HEK293 (cell line): ENCODE results near the gene PPM1J.

Source experiments
- CTCF ChIA-PET: fragments of 350-600 bp; formaldehyde crosslinking; extraction: SDS; loops from one replicate; lab custom pipeline; 2021; ENCODE audit warnings: antibody characterized with exemption; lab: Yijun Ruan, JAX
- POLR2A ChIA-PET: fragments of 300-600 bp; formaldehyde crosslinking; extraction: SDS; loops from one replicate; lab custom pipeline; 2020; ENCODE audit warnings: antibody characterized with exemption, inconsistent platforms; lab: Yijun Ruan, JAX
- H3K27ac ChIP-seq: fragments of 200-500 bp; sonication (Bioruptor generic); 2 replicates; pipeline ENCODE4 v1.5.1; 2014; ENCODE audit warnings: low read depth, low read length, control low read depth, inconsistent platforms; ENCODE audit errors: extremely low read depth
- H3K36me3 ChIP-seq, 2 experiments: fragments of 200-500 bp in 1 of 2; sonication (Bioruptor generic) in 1 of 2; 1 replicate in 1 of 2; 2 replicates in 1 of 2; pipeline ENCODE4 v1.5.1; 2014 to 2017; ENCODE audit warnings: inconsistent platforms in 2 of 2, low read length in 2 of 2; ENCODE audit not compliant: control insufficient read depth in 2 of 2, insufficient read depth in 1 of 2
- H3K4me1 ChIP-seq: fragments of 200-500 bp; sonication (Bioruptor generic); 2 replicates; pipeline ENCODE4 v1.5.1; 2014; ENCODE audit warnings: mild to moderate bottlenecking, low read length, inconsistent platforms; ENCODE audit not compliant: control insufficient read depth, insufficient read depth
- H3K4me3 ChIP-seq: 2 replicates; pipeline ENCODE4 v1.5.1; 2011; ENCODE audit warnings: low read depth, mild to moderate bottlenecking, control low read depth, low read length, moderate library complexity
- H3K9me3 ChIP-seq: fragments of 200-500 bp; sonication (Bioruptor generic); 2 replicates; pipeline ENCODE4 v1.5.1; 2014; ENCODE audit warnings: low read depth, low read length, inconsistent platforms; ENCODE audit not compliant: control insufficient read depth, insufficient read depth
- CTCF ChIP-seq: fragments of 450-650 bp; formaldehyde crosslinking; IDR thresholded peaks from 2 replicates; pipeline ENCODE4 v1.5.1; 2016; ENCODE audit warnings: missing biosample characterization, missing genetic modification characterization
- EGR2 ChIP-seq: fragments of 450-650 bp; formaldehyde crosslinking; IDR thresholded peaks from 2 replicates; pipeline ENCODE4 v1.5.1; 2016; ENCODE audit warnings: low read depth, missing biosample characterization, missing genetic modification characterization
- ELK4 ChIP-seq: IDR thresholded peaks from 2 replicates; pipeline ENCODE4 v1.6.1; 2011; ENCODE audit warnings: mild to moderate bottlenecking, low read depth, low read length, borderline replicate concordance
- HOXD13 ChIP-seq: sonication (generic); formaldehyde crosslinking; IDR thresholded peaks from 2 replicates; pipeline ENCODE4 v1.8.0; 2022; ENCODE audit warnings: missing genetic modification reagents, borderline replicate concordance
- INSM2 ChIP-seq: fragments of 450-650 bp; formaldehyde crosslinking; IDR thresholded peaks from 2 replicates; pipeline ENCODE4 v1.5.1; 2016; ENCODE audit warnings: missing biosample characterization, missing genetic modification characterization
- REST ChIP-seq: fragments of 450-650 bp; formaldehyde crosslinking; IDR thresholded peaks from 2 replicates; pipeline ENCODE4 v1.5.1; 2016; ENCODE audit warnings: missing biosample characterization, missing genetic modification characterization
- WT1 ChIP-seq: fragments of 450-650 bp; formaldehyde crosslinking; IDR thresholded peaks from 2 replicates; pipeline ENCODE4 v1.5.1; 2016; ENCODE audit warnings: missing biosample characterization, missing genetic modification characterization
- ZBTB6 ChIP-seq: fragments of 450-650 bp; formaldehyde crosslinking; IDR thresholded peaks from 2 replicates; pipeline ENCODE4 v1.5.1; 2017; ENCODE audit warnings: missing biosample characterization, missing genetic modification characterization
- ZNF223 ChIP-seq: fragments of 450-650 bp; formaldehyde crosslinking; IDR thresholded peaks from 2 replicates; pipeline ENCODE4 v1.5.1; 2016; ENCODE audit warnings: missing biosample characterization, missing genetic modification characterization
- ZNF394 ChIP-seq: fragments of 450-650 bp; formaldehyde crosslinking; IDR thresholded peaks from 2 replicates; pipeline ENCODE4 v1.5.1; 2016; ENCODE audit warnings: missing biosample characterization, missing genetic modification characterization, mild to moderate bottlenecking, moderate library complexity, borderline replicate concordance
- ZNF629 ChIP-seq: fragments of 450-650 bp; formaldehyde crosslinking; IDR thresholded peaks from 2 replicates; pipeline ENCODE4 v1.5.1; 2017; ENCODE audit warnings: missing biosample characterization, missing genetic modification characterization
- ZNF660 ChIP-seq: fragments of 450-650 bp; IDR thresholded peaks from 2 replicates; pipeline ENCODE4 v1.5.1; 2018; ENCODE audit warnings: missing biosample characterization, mild to moderate bottlenecking, missing genetic modification characterization
- ZNF747 ChIP-seq: fragments of 450-650 bp; formaldehyde crosslinking; IDR thresholded peaks from 2 replicates; pipeline ENCODE4 v1.5.1; 2016; ENCODE audit warnings: missing biosample characterization, missing genetic modification characterization
- ZSCAN18 ChIP-seq: fragments of 450-650 bp; formaldehyde crosslinking; IDR thresholded peaks from 2 replicates; pipeline ENCODE4 v1.5.1; 2016; ENCODE audit warnings: missing biosample characterization, missing genetic modification characterization

The PPM1J gene

GRCh38 chr1:112689196-112689841, 25.8 kb downstream of the PPM1J start (continued):
- no peak for TF ChIP-seq INSM2 (tag by site-specific recombination)
- TF ChIP-seq ZBTB6 = no peak
- no peak for TF ChIP-seq ZNF747 (tag by site-specific recombination)

- POLR2A ChIA-PET = interaction anchor here (0.9 to 1.1 kb wide), 2 partner anchors 13 to 14 kb away, joined by 3 to 5 read pairs; partner anchors contain the start of gene MOV10
- Histone ChIP-seq H3K9me3 (no peaks in the 10 kb centered on the region), H3K4me3 (no peak overlapping the region), H3K27ac (no peak overlapping the region), H3K4me1 (no peaks in the 10 kb centered on the region), H3K36me3 (peaks cover 16 to 63% of the 10 kb centered on the region in 2 experiments; a peak in 2 of 3 replicates)
- CTCF ChIA-PET = interaction anchor here (0.6 to 1.7 kb wide), 2 partner anchors 15 to 1038 kb away, joined by 3 to 6 read pairs; partner anchors contain the start of gene MOV10
- no peak for TF ChIP-seq ZSCAN18 (tag by site-specific recombination)
- no peak for TF ChIP-seq ZNF223
- no peak for TF ChIP-seq HOXD13 (CRISPR knock-in tag)
- TF ChIP-seq ZNF660 (tag by site-specific recombination) = no peak
- no peak for TF ChIP-seq REST (tag by site-specific recombination)
- TF ChIP-seq ZNF629 (tag by site-specific recombination) = no peak
- TF ChIP-seq EGR2 (tag by site-specific recombination) = no peak
- no peak for TF ChIP-seq ELK4
- no peak for TF ChIP-seq WT1 (tag by site-specific recombination)
- no peak for TF ChIP-seq ZNF394 (tag by site-specific recombination)
- no peak for TF ChIP-seq CTCF
Observed at GRCh38 chr1:112688781-112689193, 26.3 kb downstream of the PPM1J start.
